ENCODE measurements around the gene OXT. TPM values are rescaled to one million over a fixed set of nuclear protein-coding genes. Genes with fewer than 3 reads are reported as not detected.

The OXT gene
- total and polyA plus RNA-seq, 2 of the 4 experiments (the other 2 are of a cell fraction), result not detected

DNA sequence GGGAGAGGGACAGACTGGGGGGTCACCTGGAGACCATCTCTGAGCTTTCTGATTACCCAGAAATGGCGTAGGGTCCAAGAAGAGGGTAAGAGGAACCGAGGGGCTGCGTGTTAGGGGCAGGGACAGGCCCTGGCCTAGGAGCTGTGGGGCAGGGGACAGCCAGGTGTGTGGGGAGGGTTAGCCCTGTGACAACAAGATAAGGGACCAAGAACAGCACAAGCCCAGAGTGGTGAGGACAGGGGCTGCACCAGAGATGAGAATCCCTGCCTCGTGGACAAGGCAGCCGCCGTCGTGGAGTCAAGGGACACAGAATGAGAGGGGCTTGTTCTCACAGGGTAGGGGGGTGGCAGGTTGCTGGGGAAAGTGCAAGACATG lies 13.6 kb downstream of the OXT start:
- WGBS, 2 experiments (ENCODE audit: extremely low coverage in 2 of 2, insufficient read length in 1 of 2), result 86% methylated on average over 4 of the region's 7 CpGs; no CpG with 5 or more reads in 1 of the 2 experiments
- Histone ChIP-seq H2BK20ac (ENCODE audit: low read depth, low read length) (no peak overlapping the region), H3K4me3 (ENCODE audit: insufficient read depth, low read depth, low read length) (no peak overlapping the region), H3K9me1 (ENCODE audit: insufficient read depth, low read length) (peaks cover 4% of the 10 kb centered on the region; the same call in 1 of the 2 replicates), H2BK5ac (ENCODE audit: low read depth, low read length, poor library complexity, severe bottlenecking) (no peak overlapping the region), H3K9me3 (ENCODE audit: control insufficient read depth, insufficient read depth, low read length) (no peaks in the 10 kb centered on the region; the same call in 1 of the 2 replicates), H3K27ac (ENCODE audit: insufficient read depth, low read length) (no peak overlapping the region), H3K18ac (ENCODE audit: low read depth, low read length) (no peak overlapping the region), H4K8ac (ENCODE audit: low read depth in 2 of 2, low read length in 2 of 2) (no peak overlapping the region), H3K9ac (ENCODE audit: low read depth, low read length) (no peak overlapping the region), H2AK5ac (ENCODE audit: low read depth, low read length) (no peak overlapping the region), H3K4me2 (ENCODE audit: low read depth, low read length) (no peak overlapping the region), H3K14ac (replicated peaks; ENCODE audit: low read depth, low read length) (no peak overlapping the region), H2BK15ac (ENCODE audit: low read depth, low read length) (no peak overlapping the region), H3K27me3 (ENCODE audit: control insufficient read depth, insufficient read depth, low read length) (peaks cover 53% of the 10 kb centered on the region), H3K56ac (ENCODE audit: extremely low read depth, insufficient read depth, low read length) (no peak overlapping the region), H3K4me1 (ENCODE audit: control insufficient read depth, insufficient read depth, low read length) (no peaks in the 10 kb centered on the region; the same call in 1 of the 2 replicates), H2AFZ (replicated peaks; ENCODE audit: low read length, poor library complexity) (no peak overlapping the region), H3K23ac (ENCODE audit: low read depth, low read length) (no peak overlapping the region), H3K4ac (ENCODE audit: low read depth, low read length) (no peak overlapping the region), H4K20me1 (ENCODE audit: insufficient read depth, low read length) (no peaks in the 10 kb centered on the region), H2AK9ac (replicated peaks; ENCODE audit: low read depth, low read length, poor library complexity) (no peak overlapping the region), H4K91ac (ENCODE audit: insufficient read depth, low read depth, low read length) (no peak overlapping the region), H3K79me1 (ENCODE audit: low read depth in 1 of 2, low read length in 2 of 2) (no peaks in the 10 kb centered on the region), H2BK120ac (ENCODE audit: low read depth, low read length) (no peak overlapping the region), H3K36me3 (ENCODE audit: control insufficient read depth, insufficient read depth, low read length) (no peaks in the 10 kb centered on the region), H4K5ac (ENCODE audit: low read depth, low read length) (no peak overlapping the region)
- no peak for DNase-seq
- BruUV-seq (replicated peaks), result no TSS peak
- intact Hi-C loops (cut with micrococcal nuclease) (no loop called here), dilution Hi-C loops (cut with HindIII; ENCODE audit: low sequenced_read_pairs, unreplicated experiment) (no loop called here), in situ Hi-C loops (cut with MboI; ENCODE audit: low sequenced_read_pairs) (no loop called here)
- ATAC-seq (ENCODE audit: low read depth), result no peak
- TF ChIP-seq NFE2L2 (IDR thresholded peaks at IDR 0.05; ENCODE audit: low read depth, low read length) (no peak), MAFK (IDR thresholded peaks at IDR 0.05; ENCODE audit: low read depth, low read length) (no peak), RFX5 (IDR thresholded peaks at IDR 0.05; ENCODE audit: low read depth, low read length) (no peak), RCOR1 (IDR thresholded peaks at IDR 0.05; ENCODE audit: insufficient replicate concordance, low read length) (no peak), POLR2A (IDR thresholded peaks at IDR 0.05; ENCODE audit: low read depth, low read length) (no peak), MAZ (IDR thresholded peaks at IDR 0.05; ENCODE audit: borderline replicate concordance, low read depth, low read length) (no peak), FOS (IDR thresholded peaks at IDR 0.05; ENCODE audit: low read depth, low read length) (no peak), CHD1 (IDR thresholded peaks at IDR 0.05; ENCODE audit: low read depth, low read length) (no peak), BHLHE40 (IDR thresholded peaks at IDR 0.05; ENCODE audit: low read depth, low read length) (no peak), MXI1 (IDR thresholded peaks at IDR 0.05; ENCODE audit: borderline replicate concordance, low read depth, low read length) (no peak), CEBPB (IDR thresholded peaks at IDR 0.05; ENCODE audit: low read depth, low read length) (no peak), SMC3 (IDR thresholded peaks at IDR 0.05; ENCODE audit: low read depth, low read length) (no peak), RAD21 (IDR thresholded peaks at IDR 0.05; ENCODE audit: low read length) (no peak)
- TF ChIP-seq, protein P1, sequence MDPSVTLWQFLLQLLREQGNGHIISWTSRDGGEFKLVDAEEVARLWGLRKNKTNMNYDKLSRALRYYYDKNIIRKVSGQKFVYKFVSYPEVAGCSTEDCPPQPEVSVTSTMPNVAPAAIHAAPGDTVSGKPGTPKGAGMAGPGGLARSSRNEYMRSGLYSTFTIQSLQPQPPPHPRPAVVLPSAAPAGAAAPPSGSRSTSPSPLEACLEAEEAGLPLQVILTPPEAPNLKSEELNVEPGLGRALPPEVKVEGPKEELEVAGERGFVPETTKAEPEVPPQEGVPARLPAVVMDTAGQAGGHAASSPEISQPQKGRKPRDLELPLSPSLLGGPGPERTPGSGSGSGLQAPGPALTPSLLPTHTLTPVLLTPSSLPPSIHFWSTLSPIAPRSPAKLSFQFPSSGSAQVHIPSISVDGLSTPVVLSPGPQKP (IDR thresholded peaks at IDR 0.05; ENCODE audit: borderline replicate concordance, low read depth, low read length), result no peak
- TF ChIP-seq, protein P2, sequence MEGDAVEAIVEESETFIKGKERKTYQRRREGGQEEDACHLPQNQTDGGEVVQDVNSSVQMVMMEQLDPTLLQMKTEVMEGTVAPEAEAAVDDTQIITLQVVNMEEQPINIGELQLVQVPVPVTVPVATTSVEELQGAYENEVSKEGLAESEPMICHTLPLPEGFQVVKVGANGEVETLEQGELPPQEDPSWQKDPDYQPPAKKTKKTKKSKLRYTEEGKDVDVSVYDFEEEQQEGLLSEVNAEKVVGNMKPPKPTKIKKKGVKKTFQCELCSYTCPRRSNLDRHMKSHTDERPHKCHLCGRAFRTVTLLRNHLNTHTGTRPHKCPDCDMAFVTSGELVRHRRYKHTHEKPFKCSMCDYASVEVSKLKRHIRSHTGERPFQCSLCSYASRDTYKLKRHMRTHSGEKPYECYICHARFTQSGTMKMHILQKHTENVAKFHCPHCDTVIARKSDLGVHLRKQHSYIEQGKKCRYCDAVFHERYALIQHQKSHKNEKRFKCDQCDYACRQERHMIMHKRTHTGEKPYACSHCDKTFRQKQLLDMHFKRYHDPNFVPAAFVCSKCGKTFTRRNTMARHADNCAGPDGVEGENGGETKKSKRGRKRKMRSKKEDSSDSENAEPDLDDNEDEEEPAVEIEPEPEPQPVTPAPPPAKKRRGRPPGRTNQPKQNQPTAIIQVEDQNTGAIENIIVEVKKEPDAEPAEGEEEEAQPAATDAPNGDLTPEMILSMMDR (conservative IDR thresholded peaks at IDR 0.05; ENCODE audit: low read depth, low read length), result no peak
- TF ChIP-seq, protein P3, sequence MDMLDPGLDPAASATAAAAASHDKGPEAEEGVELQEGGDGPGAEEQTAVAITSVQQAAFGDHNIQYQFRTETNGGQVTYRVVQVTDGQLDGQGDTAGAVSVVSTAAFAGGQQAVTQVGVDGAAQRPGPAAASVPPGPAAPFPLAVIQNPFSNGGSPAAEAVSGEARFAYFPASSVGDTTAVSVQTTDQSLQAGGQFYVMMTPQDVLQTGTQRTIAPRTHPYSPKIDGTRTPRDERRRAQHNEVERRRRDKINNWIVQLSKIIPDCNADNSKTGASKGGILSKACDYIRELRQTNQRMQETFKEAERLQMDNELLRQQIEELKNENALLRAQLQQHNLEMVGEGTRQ (IDR thresholded peaks at IDR 0.05; ENCODE audit: low read depth, low read length), result no peak
- ChIA-PET POLR2A (ENCODE audit: unreplicated experiment) (no interaction called here), CTCF (no interaction called here)

Data from IMR-90 (cell line).